HepG2 (cell line): Measurements from ENCODE around the gene DLX6. TPM values are rescaled to one million over a fixed set of nuclear protein-coding genes. Genes with fewer than 3 reads are reported as not detected.

Experiments used
- ATAC-seq: fragments of 200-7000 bp; cut with Tn5 transposase; 3 replicates; pipeline ENCODE4 v1.9.1; 2020; ENCODE audit warnings: mild to moderate bottlenecking, moderate library complexity
- BruUV-seq: library from RNA; stranded (reverse); fragments of 400-500 nt; replicated peaks from 2 replicates; lab custom pipeline; 2021; lab: Mats Ljungman, UMichigan
- CTCF ChIA-PET: fragments of 300-600 bp; formaldehyde crosslinking; extraction: SDS; loops from one replicate; lab custom pipeline; 2021; ENCODE audit warnings: low total read pairs, inconsistent platforms, low intra/inter-chr PET ratio; lab: Yijun Ruan, JAX
- POLR2A ChIA-PET: fragments of 350-600 bp; sonication (Branson Sonifier 250); formaldehyde crosslinking; loops from one replicate; lab custom pipeline; 2020; ENCODE audit warnings: antibody characterized with exemption, inconsistent platforms; lab: Yijun Ruan, JAX
- DNase-seq: peaks from one replicate; pipeline ENCODE4 v3.0.0-alpha.2; 2015; ENCODE audit warnings: low spot score
- FAIRE-seq: peaks from 3 replicates; lab custom pipeline; 2011; peaks lifted over from hg19 to GRCh38; lab: Jason Lieb, UNC
- H2AFZ ChIP-seq: one replicate; pipeline ENCODE4 v1.6.1; 2011; ENCODE audit warnings: low read length, inconsistent platforms
- H3K27ac ChIP-seq: fragments of 300-600 bp; 3 replicates; pipeline ENCODE4 v1.8.0; 2011; ENCODE audit warnings: mixed run types, mild to moderate bottlenecking, mixed read lengths, low read length, inconsistent platforms; ENCODE audit not compliant: insufficient read depth; ENCODE audit errors: extremely low read length
- H3K27me3 ChIP-seq, 2 experiments: fragments of 200-600 bp in 1 of 2; 2 replicates in 1 of 2; 3 replicates in 1 of 2; pipeline versions ENCODE4 v1.6.0 to v1.8.0; 2011; ENCODE audit warnings: low read length in 2 of 2, mild to moderate bottlenecking in 2 of 2, moderate library complexity in 2 of 2, inconsistent platforms in 1 of 2; ENCODE audit not compliant: insufficient read depth in 2 of 2, control insufficient read depth in 1 of 2
- H3K36me3 ChIP-seq, 2 experiments: fragments of 200-600 bp in 1 of 2; replicated peaks in 1 of 2; 2 replicates in 1 of 2; 3 replicates in 1 of 2; pipeline versions ENCODE4 v1.5.1 to v1.8.0; 2011; ENCODE audit warnings: low read length in 2 of 2, inconsistent platforms in 1 of 2; ENCODE audit not compliant: insufficient read depth in 2 of 2, control insufficient read depth in 1 of 2
- H3K4me1 ChIP-seq: 2 replicates; pipeline ENCODE4 v1.5.1; 2012; ENCODE audit warnings: low read length, inconsistent platforms; ENCODE audit not compliant: insufficient read depth
- H3K4me2 ChIP-seq: 2 replicates; pipeline ENCODE4 v1.6.0; 2011; ENCODE audit warnings: low read depth, low read length, inconsistent platforms
- H3K4me3 ChIP-seq, 3 experiments: fragments of 200-600 bp in 1 of 3; sonication (generic), shearing (Covaris generic) in 1 of 3; replicated peaks in 1 of 3; 2 replicates each; pipeline ENCODE4 v1.5.1; 2011 to 2016; ENCODE audit warnings: low read length in 3 of 3, inconsistent platforms in 2 of 3, low read depth in 2 of 3, mild to moderate bottlenecking in 2 of 3, control low read depth in 1 of 3, mixed read lengths in 1 of 3; ENCODE audit not compliant: insufficient read depth in 1 of 3
- H3K79me2 ChIP-seq: one replicate; pipeline ENCODE4 v1.6.1; 2011; ENCODE audit warnings: low read length, inconsistent platforms; ENCODE audit not compliant: insufficient read depth
- H3K9ac ChIP-seq: 2 replicates; pipeline ENCODE4 v1.6.0; 2011; ENCODE audit warnings: mild to moderate bottlenecking, low read depth, low read length, inconsistent platforms; ENCODE audit not compliant: insufficient read depth
- H3K9me3 ChIP-seq: 2 replicates; pipeline ENCODE4 v1.5.1; 2012; ENCODE audit warnings: mild to moderate bottlenecking, low read length
- H4K20me1 ChIP-seq: 2 replicates; pipeline ENCODE4 v1.6.0; 2011; ENCODE audit warnings: inconsistent platforms, mild to moderate bottlenecking, low read length, moderate library complexity; ENCODE audit not compliant: insufficient read depth
- ESRRA ChIP-seq: sonication (generic); formaldehyde crosslinking; IDR thresholded peaks from 2 replicates; pipeline ENCODE4 v1.5.1; 2020; ENCODE audit warnings: mild to moderate bottlenecking, low read depth, missing genetic modification reagents
- KMT2B ChIP-seq: IDR thresholded peaks from 2 replicates; pipeline ENCODE4 v1.6.1; 2016; ENCODE audit warnings: missing genetic modification reagents, missing compliant biosample characterization
- SP4 ChIP-seq: sonication (generic); formaldehyde crosslinking; IDR thresholded peaks from 2 replicates; pipeline ENCODE4 v1.8.1; 2023; ENCODE audit warnings: mild to moderate bottlenecking, missing genetic modification reagents
- ZFAT ChIP-seq: sonication (generic); formaldehyde crosslinking; conservative IDR thresholded peaks from 2 replicates; pipeline ENCODE4 v1.8.1; 2023; ENCODE audit warnings: missing genetic modification reagents, inconsistent platforms
- WGBS: methylation state at CpG from one replicate; pipeline ENCODE4 v1.1.6; 2017; ENCODE audit warnings: low lambda C conversion rate; 5-methylcytosine and 5-hydroxymethylcytosine counted together
- in situ Hi-C: cut with HindIII; loops from 2 replicates; pipeline ENCODE4 v1.10.0; 2017; ENCODE audit warnings: low pct_unique_long_range_greater_than_20kb; ENCODE audit not compliant: extremely low pct_ligation_motif_present
- intact Hi-C: fragments of 100-400 bp; cut with micrococcal nuclease; formaldehyde crosslinking; loops from one replicate; pipeline ENCODE4 v1.10.0; 2022; ENCODE audit not compliant: unreplicated experiment
- polyA plus RNA-seq, 8 experiments: library from polyadenylated mRNA; depleted of rRNA in 3 of 8; stranded (reverse) in 7 of 8; unstranded in 1 of 8; fragments of >200 nt; fragmentation: Illumina TruSeq in 4 of 8; extraction: Trizol in 4 of 8; gene quantifications; 2 replicates each; pipeline versions ENCODE4 v1.2.1 to v1.2.3, GENCODE V29; 2011 to 2016; ENCODE audit warnings: low read depth in 4 of 8, missing spikeins in 1 of 8, mixed read lengths in 1 of 8; ENCODE audit not compliant: insufficient read depth in 1 of 8
- total RNA-seq, 5 experiments: library from RNA; depleted of rRNA; stranded (reverse); fragments of >200 nt; fragmentation: Illumina TruSeq; extraction: Trizol; gene quantifications; 2 replicates each; pipeline ENCODE4 v1.2.3, GENCODE V29; 2016; ENCODE audit warnings: low read depth in 1 of 5
- TF ChIP-seq, protein P1 (sequence below): IDR thresholded peaks from 2 replicates; pipeline ENCODE4 v1.6.1; 2016; ENCODE audit warnings: low read depth, borderline replicate concordance

The DLX6 gene
- total and polyA plus RNA-seq, 2 of the 13 experiments (the other 11 are each of a cell fraction or from before 2014, with no cell fraction given): 3.5 to 5.5 TPM

DNA sequence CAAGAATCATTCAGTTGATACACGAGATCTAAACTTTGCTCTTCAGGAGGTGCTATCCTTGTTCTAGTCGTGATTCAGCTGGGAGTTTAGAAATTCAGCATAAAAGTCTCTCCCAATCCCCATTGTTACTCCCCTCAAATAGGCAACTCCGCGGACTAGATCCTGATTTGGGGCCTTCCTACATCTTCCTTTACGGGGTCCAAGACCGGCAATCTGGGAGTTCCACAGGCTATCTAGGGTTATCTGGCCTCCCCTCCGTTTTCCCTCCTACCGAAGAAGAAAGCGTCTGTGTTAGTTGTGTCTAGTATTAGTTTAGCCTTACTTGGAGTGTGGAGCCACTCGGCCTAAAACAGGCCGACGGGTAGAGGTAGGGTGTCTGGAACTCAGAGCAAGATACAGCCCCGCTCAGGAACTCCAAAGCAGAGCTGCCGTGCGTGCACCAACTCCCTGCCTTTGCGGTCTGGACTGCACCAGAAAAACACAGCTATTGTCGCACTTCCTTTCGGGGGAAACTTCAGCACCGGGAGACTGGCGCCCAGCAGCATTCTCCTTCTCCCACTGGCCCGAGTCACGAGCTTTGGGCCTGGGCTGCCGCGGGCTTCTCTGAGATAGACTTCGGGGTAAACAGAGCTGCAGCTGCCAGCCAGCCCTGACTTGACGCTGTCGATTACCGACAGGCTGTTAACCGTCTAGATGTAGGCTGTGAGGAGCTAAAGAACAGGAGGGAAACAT, 20.8 kb downstream of the DLX6 start:
- no TSS peak for BruUV-seq
- Histone ChIP-seq H3K36me3 (no peaks in the 10 kb centered on the region), H3K79me2 (no peaks in the 10 kb centered on the region), H3K4me2 (no peak overlapping the region), H3K4me1 (peaks cover 24% of the 10 kb centered on the region), H3K9ac (no peak overlapping the region), H3K4me3 (no peak overlapping the region), H3K27me3 (peaks cover 0 to 42% of the 10 kb centered on the region in 2 experiments; a peak in 4 of 5 replicates), H4K20me1 (no peaks in the 10 kb centered on the region), H2AFZ (no peak overlapping the region), H3K9me3 (no peaks in the 10 kb centered on the region), H3K27ac (no peak overlapping the region)
- intact Hi-C loops: loop anchor here (2.0 to 10.0 kb wide), 3 partner anchors 431 to 1109 kb away; no protein-coding TSS in a partner anchor
- ChIA-PET CTCF (interaction anchor here (2.7 kb wide), 1 partner anchor 611 kb away, joined by 15 read pairs; no protein-coding TSS in a partner anchor), POLR2A (no interaction called here)
- FAIRE-seq: no peak
- WGBS: 85% methylated on average over 26 of the region's 29 CpGs
- in situ Hi-C loops: loop anchor here (10.0 to 25.0 kb wide), 4 partner anchors 241 to 1114 kb away; no protein-coding TSS in a partner anchor
- ATAC-seq: no peak
- TF ChIP-seq, protein P1, sequence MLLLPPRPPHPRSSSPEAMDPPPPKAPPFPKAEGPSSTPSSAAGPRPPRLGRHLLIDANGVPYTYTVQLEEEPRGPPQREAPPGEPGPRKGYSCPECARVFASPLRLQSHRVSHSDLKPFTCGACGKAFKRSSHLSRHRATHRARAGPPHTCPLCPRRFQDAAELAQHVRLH (CRISPR knock-in tag): no peak
- TF ChIP-seq ESRRA (CRISPR knock-in tag) (no peak), SP4 (CRISPR knock-in tag) (no peak), KMT2B (CRISPR knock-in tag) (no peak), ZFAT (CRISPR knock-in tag) (no peak)
- no peak for DNase-seq
